Adipose tissue (tissue), 3 donors: Measurements from ENCODE around the gene SH3BP4. TPM values are rescaled to one million over a fixed set of nuclear protein-coding genes. Genes with fewer than 3 reads are reported as not detected.

Experiments
- H3K27ac ChIP-seq: one replicate; pipeline ENCODE4 v1.5.1; 2013; ENCODE audit warnings: low read depth, low read length
- WGBS, 3 donors: extraction: QIAGEN DNeasy Blood & Tissue Kit; methylation state at CpG; one replicate each; pipeline ENCODE4 v1.1.7; 2013; 5-methylcytosine and 5-hydroxymethylcytosine counted together
- polyA plus RNA-seq, 3 donors: library from polyadenylated mRNA; stranded (reverse); fragments of 200-250 nt; gene quantifications; one replicate each; pipeline ENCODE4 v1.2.3, GENCODE V29; 2013
- donor health status: healthy with polysubstance abuse.
- donor health status: Bipolar disorder and iron deficiency.
- donor health status: healthy.

The SH3BP4 gene
- polyA plus RNA-seq, 3 donors: 7.1 to 39.7 (median 10.9) TPM

- no peak overlapping the region for H3K27ac ChIP-seq
- WGBS, 3 donors: 64 to 88% (median 82%) methylated on average over 20 of the region's 20 CpGs
Observed at GRCh38 chr2:235024931-235025773, 73.3 kb downstream of the SH3BP4 start.

- no peak overlapping the region for H3K27ac ChIP-seq
- WGBS, 3 donors: 51 to 80% (median 71%) methylated on average over 10 to 11 of the region's 11 CpGs
Observed at GRCh38 chr2:235025800-235026536, 74.2 kb downstream of the SH3BP4 start.

- WGBS, 3 donors: 29 to 77% (median 68%) methylated on average over 33 of the region's 33 CpGs
- H3K27ac ChIP-seq: no peak overlapping the region
Observed at GRCh38 chr2:235026649-235027557, 75.1 kb downstream of the SH3BP4 start.

GRCh38 chr2:235027558-235028214 lies 75.9 kb downstream of the SH3BP4 start:
- WGBS, 3 donors: 66 to 74% (median 66%) methylated on average over 21 of the region's 21 CpGs
- no peak overlapping the region for H3K27ac ChIP-seq

GRCh38 chr2:235028646-235029045 lies 76.8 kb downstream of the SH3BP4 start:
- 76 to 93% (median 92%) methylated on average over 4 of the region's 4 CpGs for whole genome bisulfite sequencing, 3 donors
- H3K27ac ChIP-seq: no peak overlapping the region

- H3K27ac ChIP-seq: no peak overlapping the region
- 86 to 97% (median 96%) methylated on average over 7 of the region's 7 CpGs for WGBS, 3 donors
Observed at GRCh38 chr2:235029054-235029453, 77.2 kb downstream of the SH3BP4 start.

GRCh38 chr2:235030126-235030525 lies 78.3 kb downstream of the SH3BP4 start:
- WGBS, 3 donors: 58 to 87% (median 84%) methylated on average over 10 of the region's 10 CpGs
- no peak overlapping the region for H3K27ac ChIP-seq

GRCh38 chr2:235030936-235031335 lies 79.1 kb downstream of the SH3BP4 start:
- WGBS, 3 donors: 61 to 79% (median 73%) methylated on average over 4 of the region's 4 CpGs
- no peak overlapping the region for H3K27ac ChIP-seq

- WGBS, 3 donors: 81 to 92% (median 90%) methylated on average over 15 to 16 of the region's 16 CpGs
- H3K27ac ChIP-seq: no peak overlapping the region
Observed at GRCh38 chr2:235031686-235032373, 80.0 kb downstream of the SH3BP4 start.

- 90 to 96% (median 93%) methylated on average over 16 of the region's 16 CpGs for WGBS, 3 donors
- H3K27ac ChIP-seq: no peak overlapping the region
Observed at GRCh38 chr2:235032466-235032865, 80.6 kb downstream of the SH3BP4 start.

GRCh38 chr2:235032949-235033348 lies 81.1 kb downstream of the SH3BP4 start:
- H3K27ac ChIP-seq: no peak overlapping the region
- 75 to 94% (median 86%) methylated on average over 10 of the region's 10 CpGs for WGBS, 3 donors

- 89 to 95% (median 94%) methylated on average over 30 of the region's 30 CpGs for WGBS, 3 donors
- H3K27ac ChIP-seq: no peak overlapping the region
Observed at GRCh38 chr2:235034265-235035118, 82.7 kb downstream of the SH3BP4 start.

- 82 to 95% (median 94%) methylated on average over 8 of the region's 8 CpGs for WGBS, 3 donors
- H3K27ac ChIP-seq: no peak overlapping the region
Observed at GRCh38 chr2:235037604-235038166, 85.9 kb downstream of the SH3BP4 start.

- H3K27ac ChIP-seq: no peak overlapping the region
- 90 to 94% (median 92%) methylated on average over 31 of the region's 31 CpGs for WGBS, 3 donors
Observed at GRCh38 chr2:235041221-235041917, 89.6 kb downstream of the SH3BP4 start.

GRCh38 chr2:235041918-235042575 lies 90.2 kb downstream of the SH3BP4 start:
- 84 to 95% (median 94%) methylated on average over 25 of the region's 25 CpGs for WGBS, 3 donors
- no peak overlapping the region for H3K27ac ChIP-seq
